GM13977 (cell line): ENCODE results near the gene BTG2.
A peak's percentile ranks its signal among the peaks of the same experiment; 100 is the strongest.

Experiments
- DNase-seq: peaks from one replicate; pipeline ENCODE4 v3.0.0; 2012; ENCODE audit warnings: low spot score
- in situ Hi-C: fragments of 300-500 bp; cut with MboI; formaldehyde crosslinking; loops from one replicate; pipeline ENCODE4 v1.12.0; 2022; ENCODE audit warnings: low sequenced_read_pairs, low pct_unique_long_range_greater_than_20kb, mixed read lengths, inconsistent platforms; ENCODE audit not compliant: unreplicated experiment
- TF ChIP-seq, protein P1 (sequence below): IDR thresholded peaks from 2 replicates; pipeline ENCODE4 v1.5.1; 2012; ENCODE audit warnings: mild to moderate bottlenecking, control low read depth; ENCODE audit not compliant: insufficient read depth; ENCODE audit errors: extremely low read depth, missing control alignments

Gene BTG2

DNA sequence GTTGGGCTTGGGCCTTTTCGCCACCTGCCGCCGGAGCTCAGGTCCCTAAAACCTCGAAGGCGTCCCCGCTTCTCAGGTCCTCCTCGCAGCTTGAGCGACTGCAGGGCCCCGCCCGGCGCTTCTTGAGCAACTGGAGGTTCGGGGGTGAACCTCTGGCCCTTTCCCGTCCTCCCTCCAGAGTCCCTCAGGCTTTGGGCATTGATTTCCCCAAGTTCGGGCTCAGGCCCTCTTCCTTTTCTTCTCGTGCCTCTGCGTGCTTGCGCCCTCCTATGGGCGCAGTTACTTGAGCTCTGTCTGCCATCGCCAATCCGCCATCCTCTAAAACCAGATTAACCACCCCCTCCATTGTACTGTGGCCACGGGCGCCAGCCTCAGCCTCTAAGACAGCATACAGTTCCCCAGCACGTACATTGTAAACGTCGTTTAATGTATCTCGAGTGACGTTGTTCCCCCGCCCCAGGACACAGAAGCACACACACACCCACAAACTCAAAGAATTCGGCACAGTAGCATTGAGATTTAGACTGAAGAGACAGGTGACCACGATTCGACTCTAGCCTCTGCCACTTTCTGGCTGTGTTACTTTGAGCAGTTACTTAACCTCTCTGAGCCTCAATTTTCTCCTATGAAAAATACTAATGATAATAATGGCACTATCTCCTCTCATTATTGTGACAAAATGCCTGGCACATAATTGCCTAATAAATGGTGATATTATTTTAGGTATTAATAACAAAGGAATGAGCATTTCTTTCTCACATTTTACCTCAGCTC lies 22.6 kb downstream of the BTG2 start:
- peak; percentile 77 for DNase-seq
- TF ChIP-seq, protein P1, sequence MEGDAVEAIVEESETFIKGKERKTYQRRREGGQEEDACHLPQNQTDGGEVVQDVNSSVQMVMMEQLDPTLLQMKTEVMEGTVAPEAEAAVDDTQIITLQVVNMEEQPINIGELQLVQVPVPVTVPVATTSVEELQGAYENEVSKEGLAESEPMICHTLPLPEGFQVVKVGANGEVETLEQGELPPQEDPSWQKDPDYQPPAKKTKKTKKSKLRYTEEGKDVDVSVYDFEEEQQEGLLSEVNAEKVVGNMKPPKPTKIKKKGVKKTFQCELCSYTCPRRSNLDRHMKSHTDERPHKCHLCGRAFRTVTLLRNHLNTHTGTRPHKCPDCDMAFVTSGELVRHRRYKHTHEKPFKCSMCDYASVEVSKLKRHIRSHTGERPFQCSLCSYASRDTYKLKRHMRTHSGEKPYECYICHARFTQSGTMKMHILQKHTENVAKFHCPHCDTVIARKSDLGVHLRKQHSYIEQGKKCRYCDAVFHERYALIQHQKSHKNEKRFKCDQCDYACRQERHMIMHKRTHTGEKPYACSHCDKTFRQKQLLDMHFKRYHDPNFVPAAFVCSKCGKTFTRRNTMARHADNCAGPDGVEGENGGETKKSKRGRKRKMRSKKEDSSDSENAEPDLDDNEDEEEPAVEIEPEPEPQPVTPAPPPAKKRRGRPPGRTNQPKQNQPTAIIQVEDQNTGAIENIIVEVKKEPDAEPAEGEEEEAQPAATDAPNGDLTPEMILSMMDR = peak; percentile 58
- in situ Hi-C loops = no loop called here

DNA sequence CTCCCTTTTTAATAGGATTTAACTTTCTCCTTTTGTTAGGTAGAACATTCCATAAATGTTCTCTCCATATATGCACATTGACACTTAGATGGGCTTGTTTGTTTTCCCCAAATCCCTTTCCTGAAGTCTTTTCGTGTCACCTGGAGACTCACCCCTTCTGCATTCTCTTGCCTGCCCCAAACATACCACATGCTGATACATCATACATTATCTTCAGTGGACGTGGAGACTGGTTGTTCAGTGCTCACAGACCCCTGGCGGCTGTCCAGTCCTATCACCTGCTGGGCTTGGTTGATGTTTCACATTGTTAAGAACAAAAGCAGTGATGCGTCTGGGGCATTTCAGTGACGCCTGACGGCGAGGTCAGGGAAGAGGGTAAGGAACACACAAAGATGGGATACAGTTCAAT lies 23.4 kb downstream of the BTG2 start:
- DNase-seq = no peak
- in situ Hi-C loops = no loop called here
- TF ChIP-seq, protein P1 = no peak

GRCh38 chr1:203331224-203331623 lies 25.9 kb downstream of the BTG2 start:
- in situ Hi-C loops = no loop called here
- DNase-seq = no peak
- TF ChIP-seq, protein P1 = no peak

GRCh38 chr1:203335503-203335902 lies 30.2 kb downstream of the BTG2 start:
- in situ Hi-C loops = loop anchor here (5.0 kb wide), 1 partner anchor 63 kb away; no protein-coding TSS in a partner anchor
- TF ChIP-seq, protein P1 = no peak
- no peak for DNase-seq

DNA sequence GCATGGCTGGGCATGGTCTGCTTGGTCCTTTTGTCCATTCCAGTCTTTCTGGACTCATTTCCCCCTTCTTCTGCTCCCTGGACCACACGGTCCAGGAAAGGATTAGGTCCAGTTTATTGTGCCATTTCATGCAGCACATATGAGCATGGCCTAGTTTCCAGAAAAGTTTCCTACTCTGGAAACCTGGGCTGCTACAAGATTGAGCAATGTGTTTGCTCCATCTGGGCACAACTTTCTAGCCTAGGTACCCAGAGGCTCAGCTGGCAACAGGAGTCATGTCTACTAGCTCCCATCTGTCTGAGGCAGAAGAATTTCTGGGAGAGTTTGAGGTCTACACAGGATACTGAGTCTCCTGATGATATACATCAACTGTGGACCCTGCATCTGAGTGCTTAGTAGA lies 30.8 kb downstream of the BTG2 start:
- DNase-seq = no peak
- in situ Hi-C loops = loop anchor here (5.0 kb wide), 1 partner anchor 64 kb away; no protein-coding TSS in a partner anchor
- TF ChIP-seq, protein P1 = no peak

- DNase-seq = peak; percentile 87
- in situ Hi-C loops = loop anchor here (5.0 kb wide), 1 partner anchor 66 kb away; no protein-coding TSS in a partner anchor
- TF ChIP-seq, protein P1 = peak; percentile 98
These were observed 33.2 kb downstream of the BTG2 start for GRCh38 chr1:203338335-203339036.
